GM12873 (cell line): ENCODE results near the gene ABCG8.

ENCODE experiments used
- TF ChIP-seq, protein P1 (sequence below): IDR thresholded peaks from 2 replicates; pipeline ENCODE4 v1.5.1; 2012; ENCODE audit warnings: low read depth, mild to moderate bottlenecking, moderate library complexity, low read length, control low read depth; ENCODE audit not compliant: insufficient read depth; ENCODE audit errors: missing control alignments

ABCG8 gene

DNA sequence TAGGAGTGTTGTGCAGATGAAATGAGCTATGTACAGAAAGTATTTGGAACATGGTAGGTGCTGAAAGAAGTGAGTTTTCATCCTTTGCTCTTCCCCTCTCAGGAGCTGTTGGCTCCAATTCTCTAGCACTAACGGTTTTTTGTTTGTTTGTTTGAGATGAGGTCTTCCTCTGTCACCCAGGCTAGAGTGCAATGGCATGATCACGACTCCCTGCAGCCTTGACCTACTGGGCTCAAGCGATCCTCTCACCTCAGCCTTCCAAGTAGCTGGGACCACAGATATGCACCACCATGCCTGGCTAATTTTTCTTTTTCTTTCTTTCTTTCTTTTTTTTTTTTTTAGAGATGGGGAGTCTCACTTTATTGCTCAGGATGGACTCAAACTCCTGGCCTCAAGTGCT, 12.9 kb upstream of the ABCG8 start:
- TF ChIP-seq, protein P1, sequence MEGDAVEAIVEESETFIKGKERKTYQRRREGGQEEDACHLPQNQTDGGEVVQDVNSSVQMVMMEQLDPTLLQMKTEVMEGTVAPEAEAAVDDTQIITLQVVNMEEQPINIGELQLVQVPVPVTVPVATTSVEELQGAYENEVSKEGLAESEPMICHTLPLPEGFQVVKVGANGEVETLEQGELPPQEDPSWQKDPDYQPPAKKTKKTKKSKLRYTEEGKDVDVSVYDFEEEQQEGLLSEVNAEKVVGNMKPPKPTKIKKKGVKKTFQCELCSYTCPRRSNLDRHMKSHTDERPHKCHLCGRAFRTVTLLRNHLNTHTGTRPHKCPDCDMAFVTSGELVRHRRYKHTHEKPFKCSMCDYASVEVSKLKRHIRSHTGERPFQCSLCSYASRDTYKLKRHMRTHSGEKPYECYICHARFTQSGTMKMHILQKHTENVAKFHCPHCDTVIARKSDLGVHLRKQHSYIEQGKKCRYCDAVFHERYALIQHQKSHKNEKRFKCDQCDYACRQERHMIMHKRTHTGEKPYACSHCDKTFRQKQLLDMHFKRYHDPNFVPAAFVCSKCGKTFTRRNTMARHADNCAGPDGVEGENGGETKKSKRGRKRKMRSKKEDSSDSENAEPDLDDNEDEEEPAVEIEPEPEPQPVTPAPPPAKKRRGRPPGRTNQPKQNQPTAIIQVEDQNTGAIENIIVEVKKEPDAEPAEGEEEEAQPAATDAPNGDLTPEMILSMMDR, result no peak

- TF ChIP-seq, protein P1, result no peak
Observed at GRCh38 chr2:43826305-43827250, 12.2 kb upstream of the ABCG8 start.

GRCh38 chr2:43831543-43832294, 7.1 kb upstream of the ABCG8 start:
- TF ChIP-seq, protein P1, result no peak

GRCh38 chr2:43832457-43832856, 6.3 kb upstream of the ABCG8 start:
- TF ChIP-seq, protein P1, result no peak

DNA sequence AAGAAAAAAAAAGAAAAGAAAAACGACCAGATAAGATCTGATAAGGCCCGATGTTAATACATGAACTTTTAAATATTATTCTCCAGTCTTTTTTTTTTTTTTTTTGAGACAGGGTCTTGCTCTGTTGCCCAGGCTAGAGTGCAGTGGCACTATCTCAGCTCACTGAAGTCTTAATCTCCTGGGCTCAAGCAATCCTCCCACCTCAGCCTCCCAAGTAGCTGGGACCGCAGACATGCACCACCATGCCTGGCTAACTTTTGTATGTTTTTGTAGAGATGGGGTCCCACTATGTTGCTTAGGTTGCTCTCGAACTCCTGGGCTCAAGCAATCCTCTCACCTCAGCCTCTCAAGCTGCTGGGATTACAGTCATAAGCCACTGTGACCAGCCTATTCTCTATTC, 1.7 kb upstream of the ABCG8 start:
- TF ChIP-seq, protein P1, result no peak

GRCh38 chr2:43837831-43838559, 776 bp upstream of the ABCG8 start:
- TF ChIP-seq, protein P1, result no peak
